Nephron (organoid): Measurements from ENCODE around the gene RGS7BP.

ENCODE experiments used
- H3K27ac Mint-ChIP-seq, 3 experiments: 2 replicates each; pipeline ENCODE4 v1.8.0; 2020; ENCODE audit warnings: mixed read lengths in 3 of 3, mild to moderate bottlenecking in 2 of 3, moderate library complexity in 1 of 3
- H3K27me3 Mint-ChIP-seq: 2 replicates; pipeline ENCODE4 v1.8.0; 2021; ENCODE audit warnings: low read depth, mild to moderate bottlenecking, moderate library complexity, mixed read lengths
- H3K36me3 Mint-ChIP-seq: 2 replicates; pipeline ENCODE4 v1.8.0; 2020; ENCODE audit warnings: low read depth, mixed read lengths
- H3K4me1 Mint-ChIP-seq: 2 replicates; pipeline ENCODE4 v1.8.0; 2020; ENCODE audit warnings: mixed read lengths
- H3K4me3 Mint-ChIP-seq, 3 experiments: 2 replicates each; pipeline ENCODE4 v1.8.0; 2020; ENCODE audit warnings: mild to moderate bottlenecking in 3 of 3, mixed read lengths in 3 of 3, moderate library complexity in 2 of 3
- H3K9me3 Mint-ChIP-seq: 2 replicates; pipeline ENCODE4 v1.8.0; 2020; ENCODE audit warnings: mixed read lengths
- CTCF ChIP-seq, 3 experiments: fragments of 200-600 bp; sonication (generic); IDR thresholded peaks; one replicate each; pipeline ENCODE4 v1.5.0; 2021; ENCODE audit warnings: antibody characterized with exemption in 3 of 3; ENCODE audit not compliant: unreplicated experiment in 3 of 3

RGS7BP gene

GRCh38 chr5:64513492-64513891, 7.7 kb downstream of the RGS7BP start:
- no peaks in the 10 kb centered on the region for H3K36me3 Mint-ChIP-seq
- no peaks in the 10 kb centered on the region for H3K9me3 Mint-ChIP-seq
- peaks cover 7% of the 10 kb centered on the region for H3K4me1 Mint-ChIP-seq
- no peak for TF ChIP-seq CTCF (IDR thresholded peaks at IDR 0.05; ENCODE audit: unreplicated experiment in 3 of 3)
- H3K27me3 Mint-ChIP-seq: peaks cover 18% of the 10 kb centered on the region
- H3K27ac Mint-ChIP-seq: no peak overlapping the region
- no peak overlapping the region for H3K4me3 Mint-ChIP-seq

- H3K27me3 Mint-ChIP-seq: peaks cover 8% of the 10 kb centered on the region
- no peaks in the 10 kb centered on the region for H3K9me3 Mint-ChIP-seq
- H3K27ac Mint-ChIP-seq: no peak overlapping the region
- no peak overlapping the region for H3K4me3 Mint-ChIP-seq
- TF ChIP-seq CTCF (IDR thresholded peaks at IDR 0.05; ENCODE audit: unreplicated experiment in 3 of 3): no peak
- peaks cover 7% of the 10 kb centered on the region for H3K4me1 Mint-ChIP-seq
- no peaks in the 10 kb centered on the region for H3K36me3 Mint-ChIP-seq
Observed at GRCh38 chr5:64514612-64515011, 8.8 kb downstream of the RGS7BP start.

- H3K36me3 Mint-ChIP-seq: no peaks in the 10 kb centered on the region
- H3K27ac Mint-ChIP-seq: no peak overlapping the region
- H3K27me3 Mint-ChIP-seq: no peaks in the 10 kb centered on the region
- no peak for TF ChIP-seq CTCF (IDR thresholded peaks at IDR 0.05; ENCODE audit: unreplicated experiment in 3 of 3)
- H3K4me1 Mint-ChIP-seq: peaks cover 7% of the 10 kb centered on the region
- no peak overlapping the region for H3K4me3 Mint-ChIP-seq
- no peaks in the 10 kb centered on the region for H3K9me3 Mint-ChIP-seq
Observed at GRCh38 chr5:64516216-64516615, 10.4 kb downstream of the RGS7BP start.

GRCh38 chr5:64518793-64519192, 13.0 kb downstream of the RGS7BP start:
- H3K36me3 Mint-ChIP-seq: no peaks in the 10 kb centered on the region
- H3K9me3 Mint-ChIP-seq: no peaks in the 10 kb centered on the region
- TF ChIP-seq CTCF (IDR thresholded peaks at IDR 0.05; ENCODE audit: unreplicated experiment in 3 of 3): no peak
- no peak overlapping the region for H3K27ac Mint-ChIP-seq
- no peak overlapping the region for H3K4me3 Mint-ChIP-seq
- H3K4me1 Mint-ChIP-seq: peaks cover 7% of the 10 kb centered on the region
- no peaks in the 10 kb centered on the region for H3K27me3 Mint-ChIP-seq

- no peak overlapping the region for H3K27ac Mint-ChIP-seq
- TF ChIP-seq CTCF (IDR thresholded peaks at IDR 0.05; ENCODE audit: unreplicated experiment in 3 of 3): no peak
- H3K4me3 Mint-ChIP-seq: no peak overlapping the region
- H3K27me3 Mint-ChIP-seq: no peaks in the 10 kb centered on the region
- no peaks in the 10 kb centered on the region for H3K36me3 Mint-ChIP-seq
- no peaks in the 10 kb centered on the region for H3K9me3 Mint-ChIP-seq
- peaks cover 7% of the 10 kb centered on the region for H3K4me1 Mint-ChIP-seq
Observed at GRCh38 chr5:64519263-64519662, 13.4 kb downstream of the RGS7BP start.

GRCh38 chr5:64526734-64527439, 21.1 kb downstream of the RGS7BP start:
- H3K4me1 Mint-ChIP-seq: peaks cover 2% of the 10 kb centered on the region
- no peaks in the 10 kb centered on the region for H3K9me3 Mint-ChIP-seq
- H3K4me3 Mint-ChIP-seq: no peak overlapping the region
- no peaks in the 10 kb centered on the region for H3K36me3 Mint-ChIP-seq
- no peak overlapping the region for H3K27ac Mint-ChIP-seq
- H3K27me3 Mint-ChIP-seq: no peaks in the 10 kb centered on the region
- TF ChIP-seq CTCF (IDR thresholded peaks at IDR 0.05; ENCODE audit: unreplicated experiment in 3 of 3): no peak
